ENCODE measurements around the gene C1orf35. TPM values are rescaled to one million over a fixed set of nuclear protein-coding genes. Genes with fewer than 3 reads are reported as not detected.

C1orf35 gene
- total and polyA plus RNA-seq, 9 of the 15 experiments (the other 6 are each of a cell fraction or from before 2014, with no cell fraction given): 3.2 to 48.7 (median 12.5) TPM

DNA sequence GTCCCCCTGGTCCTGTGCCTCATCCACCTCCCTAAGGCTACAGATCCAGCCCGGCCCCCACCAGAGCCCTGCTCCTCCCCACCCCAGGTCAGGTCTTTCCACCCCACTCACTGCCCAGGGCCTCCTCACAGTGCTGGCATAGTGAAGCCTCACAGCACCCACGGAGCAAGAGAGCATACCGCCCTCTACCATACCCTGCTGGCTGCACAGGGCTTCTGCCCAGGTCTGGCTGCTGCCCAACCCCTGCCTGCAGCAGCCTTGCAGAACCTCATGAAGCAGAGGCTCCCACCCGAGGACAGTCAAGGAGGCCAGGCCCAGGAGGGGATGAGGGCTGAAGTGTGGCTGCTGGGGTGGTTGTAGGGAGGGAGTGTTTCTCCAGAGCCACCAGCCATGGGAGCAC is 40.3 kb downstream of the C1orf35 start (continued):
- TF ChIP-seq, protein P1, sequence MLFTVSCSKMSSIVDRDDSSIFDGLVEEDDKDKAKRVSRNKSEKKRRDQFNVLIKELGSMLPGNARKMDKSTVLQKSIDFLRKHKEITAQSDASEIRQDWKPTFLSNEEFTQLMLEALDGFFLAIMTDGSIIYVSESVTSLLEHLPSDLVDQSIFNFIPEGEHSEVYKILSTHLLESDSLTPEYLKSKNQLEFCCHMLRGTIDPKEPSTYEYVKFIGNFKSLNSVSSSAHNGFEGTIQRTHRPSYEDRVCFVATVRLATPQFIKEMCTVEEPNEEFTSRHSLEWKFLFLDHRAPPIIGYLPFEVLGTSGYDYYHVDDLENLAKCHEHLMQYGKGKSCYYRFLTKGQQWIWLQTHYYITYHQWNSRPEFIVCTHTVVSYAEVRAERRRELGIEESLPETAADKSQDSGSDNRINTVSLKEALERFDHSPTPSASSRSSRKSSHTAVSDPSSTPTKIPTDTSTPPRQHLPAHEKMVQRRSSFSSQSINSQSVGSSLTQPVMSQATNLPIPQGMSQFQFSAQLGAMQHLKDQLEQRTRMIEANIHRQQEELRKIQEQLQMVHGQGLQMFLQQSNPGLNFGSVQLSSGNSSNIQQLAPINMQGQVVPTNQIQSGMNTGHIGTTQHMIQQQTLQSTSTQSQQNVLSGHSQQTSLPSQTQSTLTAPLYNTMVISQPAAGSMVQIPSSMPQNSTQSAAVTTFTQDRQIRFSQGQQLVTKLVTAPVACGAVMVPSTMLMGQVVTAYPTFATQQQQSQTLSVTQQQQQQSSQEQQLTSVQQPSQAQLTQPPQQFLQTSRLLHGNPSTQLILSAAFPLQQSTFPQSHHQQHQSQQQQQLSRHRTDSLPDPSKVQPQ (CRISPR knock-in tag; IDR thresholded peaks at IDR 0.05; ENCODE audit: borderline replicate concordance): no peak

- H4K20me1 ChIP-seq (replicated peaks; ENCODE audit: control insufficient read depth, insufficient read depth, low read length): no peaks in the 10 kb centered on the region
- H3K36me3 ChIP-seq (ENCODE audit: control insufficient read depth, insufficient read depth, low read length): no peaks in the 10 kb centered on the region
- 11% methylated on average over 9 of the region's 9 CpGs for WGBS (ENCODE audit: insufficient coverage, low coverage, missing lambda C conversion rate)
- H3K9me3 ChIP-seq (replicated peaks; ENCODE audit: control insufficient read depth, insufficient read depth, low read depth, low read length): no peaks in the 10 kb centered on the region
- no peak overlapping the region for H3K27ac ChIP-seq (ENCODE audit: extremely low read depth, low read depth, low read length)
- no peak for DNase-seq (ENCODE audit: extremely low read depth in 1 of 4, low spot score in 3 of 4)
- POLR2A ChIA-PET: interaction anchor here (1.0 to 3.5 kb wide), 3 partner anchors 11 to 21 kb away, joined by 3 to 18 read pairs (median 7); partner anchors contain the start of gene ARF1
- no peaks in the 10 kb centered on the region for H3K79me2 ChIP-seq (ENCODE audit: control insufficient read depth, insufficient read depth, low read length)
- intact Hi-C loops (cut with micrococcal nuclease) (no loop called here), in situ Hi-C loops (cut with MboI) (no loop called here)
- CTCF ChIA-PET (ENCODE audit: low intra/inter-chr PET ratio): no interaction called here
- BruUV-seq (replicated peaks): no TSS peak
- no peak overlapping the region for H3K4me2 ChIP-seq (ENCODE audit: insufficient read depth, low read length)
- no peak for ATAC-seq
- H3K27me3 ChIP-seq (ENCODE audit: control insufficient read depth in 2 of 2, insufficient read depth in 2 of 2, low read length in 2 of 2): peaks cover 6 to 27% of the 10 kb centered on the region in 2 experiments; a peak in 3 of 5 replicates
- H3K4me3 ChIP-seq: no peak overlapping the region
- no peak for FAIRE-seq
- H2AFZ ChIP-seq (ENCODE audit: low read depth, low read length): no peak overlapping the region
- peaks cover 0 to 44% of the 10 kb centered on the region in 2 experiments; a peak in 3 of 5 replicates for H3K4me1 ChIP-seq (replicated peaks in 1 of 2; ENCODE audit: control insufficient read depth in 2 of 2, insufficient read depth in 2 of 2, low read length in 2 of 2)
- no peaks in the 10 kb centered on the region for H3K9me1 ChIP-seq (ENCODE audit: control insufficient read depth, insufficient read depth, low read length)
- H3K9ac ChIP-seq (ENCODE audit: insufficient read depth in 1 of 2, low read depth in 2 of 2, low read length in 2 of 2): peak overlapping the region in 1 of 2 experiments; percentile 42; a peak in 1 of 4 replicates
- no peak for TF ChIP-seq ZBTB7A (IDR thresholded peaks at IDR 0.05; ENCODE audit: borderline replicate concordance, control insufficient read depth, low read depth, low read length)
- TF ChIP-seq TAF9B (IDR thresholded peaks at IDR 0.05; ENCODE audit: partially characterized antibody): no peak
- no peak for TF ChIP-seq ZNF609 (CRISPR knock-in tag; IDR thresholded peaks at IDR 0.05; ENCODE audit: borderline replicate concordance)
- TF ChIP-seq, protein P2, sequence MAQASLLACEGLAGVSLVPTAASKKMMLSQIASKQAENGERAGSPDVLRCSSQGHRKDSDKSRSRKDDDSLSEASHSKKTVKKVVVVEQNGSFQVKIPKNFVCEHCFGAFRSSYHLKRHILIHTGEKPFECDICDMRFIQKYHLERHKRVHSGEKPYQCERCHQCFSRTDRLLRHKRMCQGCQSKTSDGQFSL (CRISPR knock-in tag; IDR thresholded peaks at IDR 0.05): no peak
- TF ChIP-seq, protein P2 (tag; IDR thresholded peaks at IDR 0.05): no peak
- no peak for TF ChIP-seq NFE2 (IDR thresholded peaks at IDR 0.05; ENCODE audit: low read depth)
- TF ChIP-seq, protein P3, sequence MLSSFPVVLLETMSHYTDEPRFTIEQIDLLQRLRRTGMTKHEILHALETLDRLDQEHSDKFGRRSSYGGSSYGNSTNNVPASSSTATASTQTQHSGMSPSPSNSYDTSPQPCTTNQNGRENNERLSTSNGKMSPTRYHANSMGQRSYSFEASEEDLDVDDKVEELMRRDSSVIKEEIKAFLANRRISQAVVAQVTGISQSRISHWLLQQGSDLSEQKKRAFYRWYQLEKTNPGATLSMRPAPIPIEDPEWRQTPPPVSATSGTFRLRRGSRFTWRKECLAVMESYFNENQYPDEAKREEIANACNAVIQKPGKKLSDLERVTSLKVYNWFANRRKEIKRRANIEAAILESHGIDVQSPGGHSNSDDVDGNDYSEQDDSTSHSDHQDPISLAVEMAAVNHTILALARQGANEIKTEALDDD (IDR thresholded peaks at IDR 0.05): no peak
Measured at GRCh38 chr1:228062085-228062791, 40.9 kb downstream of the C1orf35 start.
